Lower leg skin (tissue), 4 donors: Measurements from ENCODE around the gene ISG20L2. TPM values are rescaled to one million over a fixed set of nuclear protein-coding genes. Genes with fewer than 3 reads are reported as not detected.

ENCODE experiments used
- DNase-seq, 2 donors: peaks; one replicate each; pipeline ENCODE4 v3.0.0-alpha.2; 2019; ENCODE audit warnings: low spot score in 2 of 2
- H3K4me3 ChIP-seq: fragments of 200-600 bp; sonication (generic); 2 replicates; pipeline ENCODE4 v1.5.1; 2017; ENCODE audit warnings: mild to moderate bottlenecking, low read depth; ENCODE audit not compliant: poor library complexity, severe bottlenecking
- POLR2A ChIP-seq, 2 donors: fragments of 450-650 bp; IDR thresholded peaks; one replicate each; pipeline ENCODE4 v1.6.1; 2016 to 2017; ENCODE audit warnings: antibody characterized with exemption in 2 of 2, mild to moderate bottlenecking in 1 of 2, moderate library complexity in 1 of 2
- WGBS, 2 donors: methylation state at CpG; one replicate each; pipeline ENCODE4 v1.1.5; 2018; 5-methylcytosine and 5-hydroxymethylcytosine counted together
- intact Hi-C: fragments of 100-400 bp; cut with DNase I; formaldehyde crosslinking; loops from one replicate; pipeline ENCODE4 v1.15.0; 2023; ENCODE audit warnings: low total_unique reads
- total RNA-seq, 4 donors: library from RNA; depleted of rRNA; stranded (reverse); fragments of >200 nt; gene quantifications; one replicate each; pipeline ENCODE4 v1.1.0, GENCODE V29; 2016
- TF ChIP-seq, protein P1 (sequence below), 3 donors: fragments of 450-650 bp; IDR thresholded peaks; one replicate each; pipeline ENCODE4 v1.5.1; 2016; ENCODE audit warnings: antibody characterized with exemption in 3 of 3, mild to moderate bottlenecking in 3 of 3, moderate library complexity in 2 of 3

Gene ISG20L2
- total RNA-seq, 4 donors from 2014 or later = 13.4 to 21.4 (median 16.7) TPM

GRCh38 chr1:156693848-156694689 is 34.5 kb downstream of the ISG20L2 start:
- intact Hi-C loops = no loop called here
- H3K4me3 ChIP-seq = no peak overlapping the region
- no peak for TF ChIP-seq POLR2A (IDR thresholded peaks at IDR 0.05)
- TF ChIP-seq, protein P1, sequence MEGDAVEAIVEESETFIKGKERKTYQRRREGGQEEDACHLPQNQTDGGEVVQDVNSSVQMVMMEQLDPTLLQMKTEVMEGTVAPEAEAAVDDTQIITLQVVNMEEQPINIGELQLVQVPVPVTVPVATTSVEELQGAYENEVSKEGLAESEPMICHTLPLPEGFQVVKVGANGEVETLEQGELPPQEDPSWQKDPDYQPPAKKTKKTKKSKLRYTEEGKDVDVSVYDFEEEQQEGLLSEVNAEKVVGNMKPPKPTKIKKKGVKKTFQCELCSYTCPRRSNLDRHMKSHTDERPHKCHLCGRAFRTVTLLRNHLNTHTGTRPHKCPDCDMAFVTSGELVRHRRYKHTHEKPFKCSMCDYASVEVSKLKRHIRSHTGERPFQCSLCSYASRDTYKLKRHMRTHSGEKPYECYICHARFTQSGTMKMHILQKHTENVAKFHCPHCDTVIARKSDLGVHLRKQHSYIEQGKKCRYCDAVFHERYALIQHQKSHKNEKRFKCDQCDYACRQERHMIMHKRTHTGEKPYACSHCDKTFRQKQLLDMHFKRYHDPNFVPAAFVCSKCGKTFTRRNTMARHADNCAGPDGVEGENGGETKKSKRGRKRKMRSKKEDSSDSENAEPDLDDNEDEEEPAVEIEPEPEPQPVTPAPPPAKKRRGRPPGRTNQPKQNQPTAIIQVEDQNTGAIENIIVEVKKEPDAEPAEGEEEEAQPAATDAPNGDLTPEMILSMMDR (IDR thresholded peaks at IDR 0.05) = no peak
- DNase-seq = no peak
- 59 to 68% methylated on average over 12 of the region's 12 CpGs for WGBS, 2 donors

- TF ChIP-seq POLR2A (IDR thresholded peaks at IDR 0.05) = no peak
- WGBS, 2 donors = 47% methylated on average over 15 of the region's 16 CpGs
- no peak for DNase-seq
- intact Hi-C loops = loop anchor here (1.0 kb wide), 1 partner anchor 33 kb away; no protein-coding TSS in a partner anchor
- H3K4me3 ChIP-seq = no peak overlapping the region
Observed at GRCh38 chr1:156692925-156693847, 35.4 kb downstream of the ISG20L2 start.

DNA sequence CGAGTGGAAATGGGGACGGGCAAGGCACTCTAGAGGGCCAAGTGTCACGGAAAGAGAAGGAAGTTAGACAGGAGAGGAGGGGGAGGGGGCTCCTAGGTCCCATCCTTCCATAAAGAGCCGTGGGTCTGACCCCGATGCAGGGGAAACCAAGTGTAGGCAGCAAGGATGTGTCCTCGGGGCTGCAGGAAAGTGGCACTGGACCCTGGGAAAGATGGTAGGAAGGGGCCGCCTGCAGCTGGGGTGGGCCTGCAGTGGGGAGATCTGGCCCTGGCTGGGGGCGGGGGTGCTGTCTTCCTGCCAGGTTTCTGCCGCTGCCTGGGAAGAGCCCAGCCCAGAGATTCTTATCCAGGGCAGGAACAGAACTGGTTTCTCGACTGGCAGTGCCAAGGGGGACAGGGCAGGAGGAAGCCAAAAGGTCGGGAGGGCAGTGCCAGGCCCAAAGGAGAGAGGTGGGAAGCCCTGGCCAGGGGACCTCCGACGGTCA is 36.1 kb downstream of the ISG20L2 start:
- DNase-seq = no peak
- H3K4me3 ChIP-seq = no peak overlapping the region
- intact Hi-C loops = loop anchor here (1.0 kb wide), 1 partner anchor 34 kb away; no protein-coding TSS in a partner anchor
- WGBS, 2 donors = 8 to 11% methylated on average over 12 to 13 of the region's 13 CpGs
- TF ChIP-seq, protein P1 (IDR thresholded peaks at IDR 0.05) = no peak
- no peak for TF ChIP-seq POLR2A (IDR thresholded peaks at IDR 0.05)

DNA sequence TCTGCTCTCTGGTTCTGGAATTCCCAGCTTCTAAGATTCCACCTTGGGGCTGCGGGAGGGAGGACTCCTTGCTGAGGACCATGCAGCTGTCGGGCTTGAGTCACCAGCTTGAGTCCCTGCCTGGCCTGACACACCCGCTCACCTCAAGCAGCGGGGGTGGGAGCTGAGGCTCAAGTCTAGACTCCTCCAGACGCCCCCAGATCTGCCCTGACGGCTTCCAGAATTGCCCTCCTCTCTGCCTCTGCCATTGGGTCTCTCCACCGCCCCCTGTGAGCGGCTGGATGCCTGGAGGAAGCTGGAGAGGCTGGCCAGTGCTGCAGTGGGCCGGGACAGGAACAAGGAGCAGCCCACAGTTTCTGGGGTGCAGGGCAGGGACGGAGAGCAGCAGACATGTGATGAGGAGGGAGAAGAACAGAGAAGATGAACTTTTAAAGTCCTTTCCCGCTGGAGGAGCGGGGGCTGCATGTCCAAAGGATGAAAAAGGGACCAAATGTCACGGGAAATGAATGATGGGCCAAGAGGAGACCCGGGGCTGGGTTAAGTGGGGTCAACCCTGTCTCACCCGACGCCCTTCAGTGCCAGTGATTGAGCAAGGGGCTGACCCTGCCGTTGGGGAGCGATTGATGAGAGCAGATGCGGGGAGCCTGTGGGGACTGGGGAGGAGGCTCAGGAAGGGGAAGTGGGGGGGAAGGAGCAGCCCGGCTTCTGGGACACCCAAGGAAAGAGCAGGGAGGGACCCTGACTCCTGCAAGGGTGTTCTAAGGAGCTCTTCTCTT is 36.7 kb downstream of the ISG20L2 start:
- intact Hi-C loops = loop anchor here (1.0 kb wide), 1 partner anchor 34 kb away; no protein-coding TSS in a partner anchor
- no peak for TF ChIP-seq POLR2A (IDR thresholded peaks at IDR 0.05)
- TF ChIP-seq, protein P1 (IDR thresholded peaks at IDR 0.05) = no peak
- DNase-seq = no peak
- 18 to 19% methylated on average over 19 to 20 of the region's 20 CpGs for WGBS, 2 donors
- H3K4me3 ChIP-seq = no peak overlapping the region

GRCh38 chr1:156691191-156691590 is 37.4 kb downstream of the ISG20L2 start:
- DNase-seq = no peak
- intact Hi-C loops = no loop called here
- WGBS, 2 donors = 77 to 85% methylated on average over 8 to 10 of the region's 10 CpGs
- H3K4me3 ChIP-seq = no peak overlapping the region
- TF ChIP-seq, protein P1 (IDR thresholded peaks at IDR 0.05) = no peak
- TF ChIP-seq POLR2A (IDR thresholded peaks at IDR 0.05) = no peak
